K562 (cell line): Measurements from ENCODE around the gene HMGB1. TPM values are rescaled to one million over a fixed set of nuclear protein-coding genes. Genes with fewer than 3 reads are reported as not detected.

Experiments
- CHD7 ChIP-seq: fragments of 200-600 bp; sonication (generic); IDR thresholded peaks from one replicate; pipeline ENCODE4 v1.6.1; 2012; ENCODE audit warnings: mild to moderate bottlenecking, low read depth, low read length, inconsistent platforms
- E4F1 ChIP-seq: fragments of 250-450 bp; sonication (Bioruptor Pico); IDR thresholded peaks from 2 replicates; pipeline ENCODE4 v1.5.0; 2021; ENCODE audit warnings: mild to moderate bottlenecking, borderline replicate concordance
- MLX ChIP-seq, 2 experiments: fragments of 450-650 bp in 1 of 2; sonication (generic) in 1 of 2; formaldehyde crosslinking; conservative IDR thresholded peaks; 2 replicates each; pipeline versions ENCODE4 v1.4.0 to v1.8.1; 2020 to 2022; ENCODE audit warnings: mild to moderate bottlenecking in 1 of 2, missing genetic modification reagents in 1 of 2
- NR2C1 ChIP-seq, 2 experiments: fragments of 450-650 bp; IDR thresholded peaks; 2 replicates each; pipeline ENCODE4 v1.6.1; 2017; ENCODE audit warnings: mild to moderate bottlenecking in 2 of 2, antibody characterized with exemption in 1 of 2, inconsistent platforms in 1 of 2, missing compliant biosample characterization in 1 of 2, missing genetic modification characterization in 1 of 2
- STAT6 ChIP-seq: sonication (generic); formaldehyde crosslinking; IDR thresholded peaks from 2 replicates; pipeline ENCODE4 v1.8.1; 2023; ENCODE audit warnings: mild to moderate bottlenecking, missing genetic modification reagents
- ZNF316 ChIP-seq: fragments of 450-650 bp; IDR thresholded peaks from 2 replicates; pipeline ENCODE4 v1.6.1; 2016
- polyA plus RNA-seq, 8 experiments: library from polyadenylated mRNA; depleted of rRNA in 4 of 8; stranded (reverse) in 5 of 8; unstranded in 3 of 8; fragments of >200 nt; fragmentation: Nextera tagmentation in 2 of 8; fragmentation: Illumina TruSeq in 1 of 8; extraction: Ambion mirVana in 2 of 8; extraction: Trizol in 1 of 8; gene quantifications; 2 replicates each; pipeline versions ENCODE4 v1.2.1 to v1.2.3, GENCODE V29; 2011 to 2014; ENCODE audit warnings: inconsistent platforms in 1 of 8, missing spikeins in 1 of 8
- total RNA-seq, 7 experiments: library from RNA; depleted of rRNA in 6 of 7; stranded (reverse); fragments of >200 nt in 6 of 7; fragmentation: Illumina TruSeq in 2 of 7; extraction: Trizol in 2 of 7; gene quantifications; 2 replicates each; pipeline versions ENCODE4 v1.2.1 to v1.2.3, GENCODE V29; 2011 to 2021; ENCODE audit warnings: low replicate concordance in 1 of 7
- TF ChIP-seq, protein P1 (sequence below): fragments of 250-450 bp; sonication (Bioruptor Pico); IDR thresholded peaks from 2 replicates; pipeline ENCODE4 v1.8.0; 2021; ENCODE audit warnings: borderline replicate concordance, mild to moderate bottlenecking, moderate library complexity; ENCODE audit not compliant: poor library complexity, severe bottlenecking

The HMGB1 gene
- total and polyA plus RNA-seq, 9 of the 15 experiments (the other 6 are each of a cell fraction or from before 2014, with no cell fraction given): 442 to 1,896 (median 933) TPM

DNA sequence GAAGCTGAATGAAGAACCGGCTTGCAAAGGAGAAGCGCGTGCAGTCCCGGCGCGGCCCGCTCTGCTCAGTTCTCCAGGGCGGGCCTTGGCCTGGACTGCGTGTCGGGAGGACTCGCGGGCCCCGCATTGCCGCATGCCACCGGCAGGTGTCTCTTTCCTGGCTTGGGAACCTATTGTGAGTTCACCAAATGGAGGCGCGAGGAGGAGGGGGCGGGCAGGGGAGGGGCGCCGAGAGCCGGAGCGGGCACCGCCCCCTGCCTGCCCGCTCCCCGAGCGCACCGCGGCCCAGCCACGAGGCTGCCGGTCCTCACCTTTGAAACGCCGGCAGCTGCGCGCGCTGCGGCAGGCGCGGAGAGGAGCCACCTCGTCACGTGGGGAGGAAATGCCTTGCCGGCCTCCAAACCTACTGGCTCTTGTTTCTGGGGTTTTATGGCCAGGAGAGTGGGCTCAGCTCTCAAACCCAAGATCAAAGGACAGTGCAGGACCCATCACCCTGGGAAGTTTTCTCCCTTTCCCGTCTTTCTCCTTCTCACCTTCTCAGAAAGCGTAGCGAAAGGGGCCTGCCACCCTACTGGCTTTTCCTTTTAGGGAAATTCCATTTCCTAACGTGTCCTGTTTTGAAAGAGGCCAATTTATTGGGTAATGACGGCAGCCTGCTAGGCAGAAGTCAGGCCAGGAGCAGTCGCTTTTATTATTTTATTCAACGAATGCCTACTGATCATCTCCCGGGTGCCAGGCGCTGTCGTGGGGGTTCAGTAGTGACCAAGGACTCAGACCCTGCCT lies 57.2 kb downstream of the HMGB1 start (continued):
- no peak for TF ChIP-seq MLX (CRISPR knock-in tag; conservative IDR thresholded peaks at IDR 0.05)
- TF ChIP-seq NR2C1 (IDR thresholded peaks at IDR 0.05): no peak
- no peak for TF ChIP-seq NR2C1 (tag; IDR thresholded peaks at IDR 0.05)
- TF ChIP-seq, protein P1, sequence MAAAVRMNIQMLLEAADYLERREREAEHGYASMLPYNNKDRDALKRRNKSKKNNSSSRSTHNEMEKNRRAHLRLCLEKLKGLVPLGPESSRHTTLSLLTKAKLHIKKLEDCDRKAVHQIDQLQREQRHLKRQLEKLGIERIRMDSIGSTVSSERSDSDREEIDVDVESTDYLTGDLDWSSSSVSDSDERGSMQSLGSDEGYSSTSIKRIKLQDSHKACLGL (CRISPR knock-in tag): no peak
- TF ChIP-seq CHD7: no peak
- TF ChIP-seq E4F1 (CRISPR knock-in tag): no peak
- no peak for TF ChIP-seq ZNF316
- no peak for TF ChIP-seq STAT6 (CRISPR knock-in tag)
